Lower lobe of right lung (tissue), 2 donors: ENCODE data around the gene ST6GALNAC4. TPM values are rescaled to one million over a fixed set of nuclear protein-coding genes. Genes with fewer than 3 reads are reported as not detected.

Experiments used
- ATAC-seq, 2 donors: fragments of 200-7000 bp; cut with Tn5 transposase; one replicate each; pipeline ENCODE4 v1.9.1; 2020 to 2022; ENCODE audit warnings: mild to moderate bottlenecking in 2 of 2, moderate library complexity in 2 of 2
- DNase-seq: peaks from one replicate; pipeline ENCODE4 v3.0.0-alpha.2; 2020
- H3K27ac ChIP-seq: fragments of 200-600 bp; one replicate; pipeline ENCODE4 v1.8.0; 2022
- H3K27me3 ChIP-seq: fragments of 200-600 bp; one replicate; pipeline ENCODE4 v1.8.0; 2022; ENCODE audit warnings: low read depth
- H3K36me3 ChIP-seq: fragments of 200-600 bp; one replicate; pipeline ENCODE4 v1.8.0; 2022; ENCODE audit warnings: mild to moderate bottlenecking
- H3K4me1 ChIP-seq: fragments of 200-600 bp; one replicate; pipeline ENCODE4 v1.8.0; 2022
- H3K4me3 ChIP-seq: fragments of 200-600 bp; one replicate; pipeline ENCODE4 v1.8.0; 2022; ENCODE audit warnings: mild to moderate bottlenecking
- H3K9me3 ChIP-seq: fragments of 200-600 bp; one replicate; pipeline ENCODE4 v1.8.0; 2022
- CTCF ChIP-seq: fragments of 200-600 bp; IDR thresholded peaks from one replicate; pipeline ENCODE4 v1.8.0; 2022; ENCODE audit warnings: antibody characterized with exemption, mild to moderate bottlenecking
- intact Hi-C: fragments of 100-400 bp; cut with DNase I; formaldehyde crosslinking; loops from one replicate; pipeline ENCODE4 v1.11.0; 2022
- total RNA-seq: library from RNA; stranded (reverse); fragmentation: NEBNext Ultra II Directional; extraction: Animal tissue kit (Norgen Biotek cat#: 25700); gene quantifications from one replicate; pipeline ENCODE4 v1.2.1, GENCODE V29; 2021
- donor health status: DM: no; HTN: yes; CAD: no; lungs with severe emphysema.

ST6GALNAC4 gene
- total RNA-seq, 1 donor from 2014 or later = 45.6 TPM

GRCh38 chr9:127945338-127945737 is 28.5 kb upstream of the ST6GALNAC4 start:
- H3K4me1 ChIP-seq = peaks cover 27% of the 10 kb centered on the region
- H3K9me3 ChIP-seq = no peaks in the 10 kb centered on the region
- TF ChIP-seq CTCF = no peak
- no peak for ATAC-seq
- DNase-seq = no peak
- H3K36me3 ChIP-seq = peaks cover 50% of the 10 kb centered on the region
- H3K27me3 ChIP-seq = no peaks in the 10 kb centered on the region
- no peak overlapping the region for H3K27ac ChIP-seq
- intact Hi-C loops = loop anchor here (10.0 kb wide), 1 partner anchor 99 kb away; no protein-coding TSS in a partner anchor
- no peak overlapping the region for H3K4me3 ChIP-seq

GRCh38 chr9:127944586-127945218 is 27.9 kb upstream of the ST6GALNAC4 start:
- peaks cover 46% of the 10 kb centered on the region for H3K36me3 ChIP-seq
- intact Hi-C loops = loop anchor here (10.0 kb wide), 1 partner anchor 100 kb away; no protein-coding TSS in a partner anchor
- H3K27ac ChIP-seq = no peak overlapping the region
- H3K4me1 ChIP-seq = peaks cover 27% of the 10 kb centered on the region
- H3K27me3 ChIP-seq = no peaks in the 10 kb centered on the region
- TF ChIP-seq CTCF = no peak
- ATAC-seq (no peak), DNase-seq (no peak)
- no peaks in the 10 kb centered on the region for H3K9me3 ChIP-seq
- H3K4me3 ChIP-seq = no peak overlapping the region

GRCh38 chr9:127943731-127944144 is 26.9 kb upstream of the ST6GALNAC4 start:
- ATAC-seq (peak; percentile 90 to 91), DNase-seq (peak; percentile 93)
- peak; percentile 94 for TF ChIP-seq CTCF
- Histone ChIP-seq H3K4me3 (no peak overlapping the region), H3K36me3 (peaks cover 46% of the 10 kb centered on the region), H3K9me3 (no peaks in the 10 kb centered on the region), H3K27ac (no peak overlapping the region), H3K27me3 (no peaks in the 10 kb centered on the region), H3K4me1 (peaks cover 27% of the 10 kb centered on the region)
- intact Hi-C loops = loop anchor here (10.0 kb wide), 1 partner anchor 101 kb away; no protein-coding TSS in a partner anchor

- H3K36me3 ChIP-seq = peaks cover 46% of the 10 kb centered on the region
- DNase-seq = no peak
- H3K4me3 ChIP-seq = no peak overlapping the region
- H3K27me3 ChIP-seq = no peaks in the 10 kb centered on the region
- no peaks in the 10 kb centered on the region for H3K9me3 ChIP-seq
- no peak overlapping the region for H3K27ac ChIP-seq
- peaks cover 30% of the 10 kb centered on the region for H3K4me1 ChIP-seq
- ATAC-seq = no peak
- intact Hi-C loops = loop anchor here (10.0 kb wide), 1 partner anchor 102 kb away; no protein-coding TSS in a partner anchor
- TF ChIP-seq CTCF = no peak
These were observed 26.3 kb upstream of the ST6GALNAC4 start for GRCh38 chr9:127943011-127943662.

GRCh38 chr9:127942216-127943010 is 25.6 kb upstream of the ST6GALNAC4 start:
- Histone ChIP-seq H3K27me3 (no peaks in the 10 kb centered on the region), H3K36me3 (peaks cover 46% of the 10 kb centered on the region), H3K27ac (no peak overlapping the region), H3K4me3 (no peak overlapping the region), H3K9me3 (no peaks in the 10 kb centered on the region), H3K4me1 (peaks cover 33% of the 10 kb centered on the region)
- intact Hi-C loops = loop anchor here (10.0 kb wide), 1 partner anchor 102 kb away; no protein-coding TSS in a partner anchor
- DNase-seq (peak; percentile 86), ATAC-seq (peak; percentile 84 to 86)
- TF ChIP-seq CTCF = peak; percentile 90
